UCSD-AML1 (cell line): ENCODE results near the gene DNAH10.
A peak's percentile ranks its signal among the peaks of the same experiment; 100 is the strongest.

Source experiments
- DNase-seq: peaks from one replicate; lab custom pipeline; 2025; ENCODE audit not compliant: unreplicated experiment; lab: John Stamatoyannopoulos, UW

Gene DNAH10

GRCh38 chr12:123929946-123930583 lies 168.0 kb downstream of the DNAH10 start:
- no peak for DNase-seq

GRCh38 chr12:123931686-123932321 lies 169.7 kb downstream of the DNAH10 start:
- no peak for DNase-seq

GRCh38 chr12:123933214-123933613 lies 171.1 kb downstream of the DNAH10 start:
- DNase-seq = no peak

GRCh38 chr12:123934016-123934620 lies 172.0 kb downstream of the DNAH10 start:
- no peak for DNase-seq

- DNase-seq = no peak
Measured at GRCh38 chr12:123934829-123935228, 172.7 kb downstream of the DNAH10 start.

GRCh38 chr12:123935956-123936355 lies 173.9 kb downstream of the DNAH10 start:
- DNase-seq = no peak

GRCh38 chr12:123936471-123936870 lies 174.4 kb downstream of the DNAH10 start:
- DNase-seq = no peak

GRCh38 chr12:123936956-123937706 lies 175.0 kb downstream of the DNAH10 start:
- no peak for DNase-seq

GRCh38 chr12:123937707-123938591 lies 175.8 kb downstream of the DNAH10 start:
- no peak for DNase-seq

- no peak for DNase-seq
Measured at GRCh38 chr12:123938679-123939480, 176.8 kb downstream of the DNAH10 start.

- no peak for DNase-seq
Measured at GRCh38 chr12:123939716-123940626, 177.9 kb downstream of the DNAH10 start.

GRCh38 chr12:123940627-123940966 lies 178.5 kb downstream of the DNAH10 start:
- DNase-seq = no peak

GRCh38 chr12:123941000-123941399 lies 178.9 kb downstream of the DNAH10 start:
- no peak for DNase-seq

GRCh38 chr12:123941624-123942237 lies 179.6 kb downstream of the DNAH10 start:
- DNase-seq = peak; percentile 51

- no peak for DNase-seq
Measured at GRCh38 chr12:123942238-123942653, 180.1 kb downstream of the DNAH10 start.

- DNase-seq = no peak
Measured at GRCh38 chr12:123942911-123943648, 181.0 kb downstream of the DNAH10 start.

- no peak for DNase-seq
Measured at GRCh38 chr12:123943816-123944215, 181.7 kb downstream of the DNAH10 start.

- DNase-seq = no peak
Measured at GRCh38 chr12:123944696-123945095, 182.6 kb downstream of the DNAH10 start.
